CD14-positive monocyte (primary cell): Measurements from ENCODE around the gene GSDME. TPM values are rescaled to one million over a fixed set of nuclear protein-coding genes. Genes with fewer than 3 reads are reported as not detected.

ENCODE experiments used
- DNase-seq, 3 donors: peaks; one replicate each; pipeline ENCODE4 v3.0.0-alpha.2; 2011 to 2022
- H2AFZ ChIP-seq: 2 replicates; pipeline ENCODE4 v1.6.0; 2012; ENCODE audit warnings: mild to moderate bottlenecking, low read depth, low read length, inconsistent platforms; ENCODE audit not compliant: insufficient read depth, poor library complexity, severe bottlenecking
- H3K27ac ChIP-seq, 2 donors: 1 replicate in 1 of 2; 2 replicates in 1 of 2; pipeline ENCODE4 v1.5.1; 2012 to 2013; ENCODE audit warnings: low read length in 2 of 2, control low read depth in 1 of 2, inconsistent platforms in 1 of 2, low read depth in 1 of 2, mild to moderate bottlenecking in 1 of 2
- H3K27me3 ChIP-seq, 2 donors: one replicate each; pipeline versions ENCODE4 v1.6.0 to v1.6.1; 2011 to 2013; ENCODE audit warnings: low read length in 2 of 2; ENCODE audit not compliant: control insufficient read depth in 2 of 2, insufficient read depth in 2 of 2
- H3K36me3 ChIP-seq, 2 donors: replicated peaks in 1 of 2; 1 replicate in 1 of 2; 2 replicates in 1 of 2; pipeline versions ENCODE4 v1.5.1 to v1.6.1; 2012 to 2013; ENCODE audit warnings: low read length in 2 of 2, control low read depth in 1 of 2, inconsistent platforms in 1 of 2, mild to moderate bottlenecking in 1 of 2; ENCODE audit not compliant: insufficient read depth in 2 of 2, control insufficient read depth in 1 of 2
- H3K4me1 ChIP-seq, 2 donors: 1 replicate in 1 of 2; 2 replicates in 1 of 2; pipeline versions ENCODE4 v1.5.1 to v1.6.1; 2012 to 2013; ENCODE audit warnings: low read length in 2 of 2, control low read depth in 1 of 2, inconsistent platforms in 1 of 2, mild to moderate bottlenecking in 1 of 2, moderate library complexity in 1 of 2; ENCODE audit not compliant: insufficient read depth in 2 of 2, control insufficient read depth in 1 of 2
- H3K4me2 ChIP-seq: replicated peaks from 2 replicates; pipeline ENCODE3; 2012; ENCODE audit warnings: low read length, moderate library complexity, mild to moderate bottlenecking; ENCODE audit not compliant: poor library complexity, severe bottlenecking; ENCODE audit errors: extremely low read depth
- H3K4me3 ChIP-seq, 3 experiments: fragments of 200-600 bp in 1 of 3; sonication (generic) in 1 of 3; replicated peaks in 1 of 3; 1 replicate in 2 of 3; 2 replicates in 1 of 3; pipeline ENCODE4 v1.5.1; 2011 to 2013; ENCODE audit warnings: low read length in 3 of 3, mild to moderate bottlenecking in 3 of 3, control low read depth in 2 of 3, low read depth in 2 of 3, inconsistent platforms in 1 of 3, moderate library complexity in 1 of 3
- H3K79me2 ChIP-seq: 2 replicates; pipeline ENCODE4 v1.6.0; 2012; ENCODE audit warnings: mild to moderate bottlenecking, control low read depth, inconsistent platforms, low read length, moderate library complexity; ENCODE audit not compliant: insufficient read depth
- H3K9ac ChIP-seq: 2 replicates; pipeline ENCODE4 v1.6.0; 2017; ENCODE audit warnings: low read length, mild to moderate bottlenecking; ENCODE audit not compliant: insufficient read depth, poor library complexity, severe bottlenecking
- H3K9me3 ChIP-seq, 2 donors: replicated peaks in 1 of 2; 1 replicate in 1 of 2; 2 replicates in 1 of 2; pipeline versions ENCODE4 v1.5.1 to v1.6.1; 2012 to 2013; ENCODE audit warnings: low read length in 2 of 2, control low read depth in 1 of 2; ENCODE audit not compliant: control insufficient read depth in 1 of 2, insufficient read depth in 1 of 2
- H4K20me1 ChIP-seq: 2 replicates; pipeline ENCODE4 v1.6.0; 2012; ENCODE audit warnings: mild to moderate bottlenecking, low read length, control low read depth, moderate library complexity; ENCODE audit not compliant: insufficient read depth
- H3K27ac Mint-ChIP-seq, 7 donors: one replicate each; pipeline ENCODE4 v1.8.0; 2020; ENCODE audit warnings: mild to moderate bottlenecking in 7 of 7, mixed read lengths in 7 of 7, moderate library complexity in 6 of 7, inconsistent platforms in 2 of 7
- H3K27me3 Mint-ChIP-seq, 3 donors: one replicate each; pipeline ENCODE4 v1.8.0; 2021 to 2022; ENCODE audit warnings: low read depth in 3 of 3, mild to moderate bottlenecking in 3 of 3, mixed read lengths in 3 of 3, moderate library complexity in 3 of 3, inconsistent platforms in 1 of 3
- H3K36me3 Mint-ChIP-seq, 2 donors: one replicate each; pipeline ENCODE4 v1.8.0; 2020; ENCODE audit warnings: mixed read lengths in 2 of 2, inconsistent platforms in 1 of 2, mild to moderate bottlenecking in 1 of 2
- H3K4me1 Mint-ChIP-seq: one replicate; pipeline ENCODE4 v1.8.0; 2020; ENCODE audit warnings: mild to moderate bottlenecking, mixed read lengths
- H3K4me3 Mint-ChIP-seq, 2 donors: one replicate each; pipeline ENCODE4 v1.8.0; 2020; ENCODE audit warnings: mild to moderate bottlenecking in 2 of 2, mixed read lengths in 2 of 2, moderate library complexity in 1 of 2
- H3K9me3 Mint-ChIP-seq, 7 donors: one replicate each; pipeline ENCODE4 v1.8.0; 2020 to 2022; ENCODE audit warnings: mixed read lengths in 7 of 7, mild to moderate bottlenecking in 6 of 7, moderate library complexity in 6 of 7, inconsistent platforms in 2 of 7
- WGBS: methylation state at CpG from one replicate; pipeline ENCODE4 v1.1.5; 2013; ENCODE audit warnings: missing lambda C conversion rate; ENCODE audit not compliant: insufficient coverage; 5-methylcytosine and 5-hydroxymethylcytosine counted together
- intact Hi-C, 2 donors: fragments of 100-400 bp; cut with micrococcal nuclease; formaldehyde crosslinking; loops; one replicate each; pipeline versions ENCODE4 v1.15.0 to v1.15.1; 2023
- polyA plus RNA-seq, 3 donors: library from polyadenylated mRNA; depleted of rRNA in 1 of 3; unstranded in 2 of 3; stranded (reverse) in 1 of 3; fragments of 300-500 nt in 2 of 3; fragments of >200 nt in 1 of 3; fragmentation: Illumina TruSeq in 2 of 3; gene quantifications; 1 replicate in 2 of 3; 2 replicates in 1 of 3; pipeline ENCODE4 v1.2.3, GENCODE V29; 2012 to 2021
- TF ChIP-seq, protein P1 (sequence below): fragments of 200-600 bp; IDR thresholded peaks from one replicate; pipeline ENCODE4 v1.8.0; 2022; ENCODE audit warnings: antibody characterized with exemption, mild to moderate bottlenecking

GSDME gene
- polyA plus RNA-seq, 3 donors, result 1.3 to 2.3 TPM; not detected in 1

- no peaks in the 10 kb centered on the region for H3K4me1 Mint-ChIP-seq
- Histone ChIP-seq H3K27me3 (no peaks in the 10 kb centered on the region), H2AFZ (no peak overlapping the region), H3K27ac (no peak overlapping the region), H3K4me1 (no peaks in the 10 kb centered on the region), H3K9ac (no peak overlapping the region), H4K20me1 (no peaks in the 10 kb centered on the region), H3K9me3 (no peaks in the 10 kb centered on the region), H3K4me3 (no peak overlapping the region), H3K4me2 (no peak overlapping the region), H3K36me3 (no peaks in the 10 kb centered on the region), H3K79me2 (no peaks in the 10 kb centered on the region)
- peaks cover 0 to 5% (median 0%) of the 10 kb centered on the region in 7 donors for H3K9me3 Mint-ChIP-seq
- DNase-seq, result no peak
- TF ChIP-seq, protein P1, sequence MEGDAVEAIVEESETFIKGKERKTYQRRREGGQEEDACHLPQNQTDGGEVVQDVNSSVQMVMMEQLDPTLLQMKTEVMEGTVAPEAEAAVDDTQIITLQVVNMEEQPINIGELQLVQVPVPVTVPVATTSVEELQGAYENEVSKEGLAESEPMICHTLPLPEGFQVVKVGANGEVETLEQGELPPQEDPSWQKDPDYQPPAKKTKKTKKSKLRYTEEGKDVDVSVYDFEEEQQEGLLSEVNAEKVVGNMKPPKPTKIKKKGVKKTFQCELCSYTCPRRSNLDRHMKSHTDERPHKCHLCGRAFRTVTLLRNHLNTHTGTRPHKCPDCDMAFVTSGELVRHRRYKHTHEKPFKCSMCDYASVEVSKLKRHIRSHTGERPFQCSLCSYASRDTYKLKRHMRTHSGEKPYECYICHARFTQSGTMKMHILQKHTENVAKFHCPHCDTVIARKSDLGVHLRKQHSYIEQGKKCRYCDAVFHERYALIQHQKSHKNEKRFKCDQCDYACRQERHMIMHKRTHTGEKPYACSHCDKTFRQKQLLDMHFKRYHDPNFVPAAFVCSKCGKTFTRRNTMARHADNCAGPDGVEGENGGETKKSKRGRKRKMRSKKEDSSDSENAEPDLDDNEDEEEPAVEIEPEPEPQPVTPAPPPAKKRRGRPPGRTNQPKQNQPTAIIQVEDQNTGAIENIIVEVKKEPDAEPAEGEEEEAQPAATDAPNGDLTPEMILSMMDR, result no peak
- H3K36me3 Mint-ChIP-seq, result no peaks in the 10 kb centered on the region
- 100% methylated on average over 6 of the region's 12 CpGs for WGBS
- H3K27ac Mint-ChIP-seq, result no peak overlapping the region
- peaks cover 11 to 26% (median 12%) of the 10 kb centered on the region in 3 donors for H3K27me3 Mint-ChIP-seq
- intact Hi-C loops, result no loop called here
- no peak overlapping the region for H3K4me3 Mint-ChIP-seq
Measured at GRCh38 chr7:24713039-24713793, 44.0 kb downstream of the GSDME start.

DNA sequence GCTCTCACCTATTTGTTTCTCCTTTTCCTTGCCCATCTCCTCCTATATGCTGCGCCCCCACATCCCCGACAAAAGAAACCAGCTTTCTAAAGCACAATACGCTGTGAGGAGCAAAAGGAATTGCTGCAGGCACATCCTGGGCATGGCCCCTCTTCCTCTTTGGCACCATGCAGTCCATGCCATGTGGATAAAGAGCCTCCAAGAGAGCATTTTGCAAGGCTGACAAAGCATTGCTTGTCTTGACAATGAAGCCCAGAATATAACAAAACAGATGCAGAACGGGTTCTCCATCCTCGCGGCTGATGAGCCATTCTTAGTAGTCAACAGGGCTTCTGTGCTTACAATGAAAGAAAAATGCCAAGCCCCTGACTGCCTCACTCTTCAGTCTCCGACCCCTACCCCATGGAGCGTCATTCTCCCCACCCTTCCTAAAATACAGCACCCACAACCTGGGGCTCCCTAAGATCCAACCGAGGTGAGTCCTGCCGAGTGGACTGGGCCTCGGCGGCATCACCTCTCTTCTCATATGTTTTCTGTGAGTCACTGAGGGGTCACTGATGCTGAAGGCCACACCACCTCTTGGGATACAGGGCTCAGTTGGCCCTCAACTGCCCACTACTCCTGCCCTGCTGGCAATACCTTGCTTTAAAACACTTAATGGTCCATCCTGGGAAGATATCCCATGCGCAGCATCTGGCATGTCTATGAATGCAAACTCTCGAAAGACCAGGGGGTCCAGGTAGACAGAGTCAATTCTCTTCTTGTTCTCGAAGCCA lies 47.5 kb downstream of the GSDME start:
- H2AFZ ChIP-seq, result no peak overlapping the region
- no peak overlapping the region for H3K4me3 ChIP-seq
- no peaks in the 10 kb centered on the region for H3K9me3 ChIP-seq
- Mint-ChIP-seq H3K27me3 (peaks cover 11 to 37% (median 19%) of the 10 kb centered on the region in 3 donors), H3K36me3 (no peaks in the 10 kb centered on the region), H3K9me3 (peaks cover 0 to 5% (median 0%) of the 10 kb centered on the region in 7 donors), H3K4me3 (no peak overlapping the region), H3K27ac (no peak overlapping the region), H3K4me1 (peaks cover 8% of the 10 kb centered on the region)
- no peaks in the 10 kb centered on the region for H3K79me2 ChIP-seq
- H3K27ac ChIP-seq, result no peak overlapping the region
- no peaks in the 10 kb centered on the region for H4K20me1 ChIP-seq
- WGBS, result 97% methylated on average over 14 of the region's 15 CpGs
- DNase-seq, result no peak
- intact Hi-C loops, result no loop called here
- no peaks in the 10 kb centered on the region for H3K27me3 ChIP-seq
- no peak overlapping the region for H3K9ac ChIP-seq
- no peaks in the 10 kb centered on the region for H3K36me3 ChIP-seq
- TF ChIP-seq, protein P1, result no peak
- H3K4me2 ChIP-seq, result no peak overlapping the region
- H3K4me1 ChIP-seq, result peaks cover 3 to 6% of the 10 kb centered on the region in 2 donors
